ENCODE results near the gene DLGAP5. TPM values are rescaled to one million over a fixed set of nuclear protein-coding genes. Genes with fewer than 3 reads are reported as not detected.

Gene DLGAP5
- total RNA-seq, 1 donor from 2014 or later: not detected

DNA sequence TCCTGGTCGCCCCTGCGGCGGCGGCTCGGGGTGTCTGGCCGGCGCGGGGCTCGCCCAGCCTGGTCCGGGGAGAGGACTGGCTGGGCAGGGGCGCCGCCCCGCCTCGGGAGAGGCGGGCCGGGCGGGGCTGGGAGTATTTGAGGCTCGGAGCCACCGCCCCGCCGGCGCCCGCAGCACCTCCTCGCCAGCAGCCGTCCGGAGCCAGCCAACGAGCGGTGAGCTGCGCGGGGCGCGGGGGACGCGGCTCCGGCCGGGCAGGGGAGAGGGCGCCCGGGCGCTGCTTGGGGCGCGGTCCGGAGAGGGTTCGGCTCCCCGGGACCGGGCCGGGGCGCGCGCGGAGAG lies 62.3 kb downstream of the DLGAP5 start, which contains the start of gene LGALS3:
Gene LGALS3 (plus strand): TSS at position 167 of the 342 bp plus-strand sequence. CDS start 8,122 bp downstream, outside the sequence.
- H3K27me3 ChIP-seq: no peaks in the 10 kb centered on the region
- no peaks in the 10 kb centered on the region for H3K9me3 ChIP-seq
- intact Hi-C loops (cut with DNase I): loop anchor here (1.0 to 2.0 kb wide), 3 partner anchors 21 to 78 kb away; partner anchors contain the start of gene MAPK1IP1L
- no peaks in the 10 kb centered on the region for H3K36me3 ChIP-seq
- no peak for TF ChIP-seq CTCF (IDR thresholded peaks at IDR 0.05)
- peak within 1 kb of the TSS; percentile 95 to 97 for H3K27ac ChIP-seq
- peak within 1 kb of the TSS; percentile 77 to 92 for H3K4me3 ChIP-seq
- DNase-seq (ENCODE audit: low spot score in 2 of 2): peak in 1 of 2 donors; percentile 78
- peaks cover 10 to 34% of the 10 kb centered on the region in 2 donors for H3K4me1 ChIP-seq

GRCh38 chr14:55128386-55129085 lies 62.8 kb downstream of the DLGAP5 start:
- no peaks in the 10 kb centered on the region for H3K9me3 ChIP-seq
- intact Hi-C loops (cut with DNase I): loop anchor here (1.0 to 2.0 kb wide), 3 partner anchors 20 to 78 kb away; partner anchors contain the start of gene MAPK1IP1L
- peak overlapping the region; percentile 95 to 97 for H3K27ac ChIP-seq

DNA sequence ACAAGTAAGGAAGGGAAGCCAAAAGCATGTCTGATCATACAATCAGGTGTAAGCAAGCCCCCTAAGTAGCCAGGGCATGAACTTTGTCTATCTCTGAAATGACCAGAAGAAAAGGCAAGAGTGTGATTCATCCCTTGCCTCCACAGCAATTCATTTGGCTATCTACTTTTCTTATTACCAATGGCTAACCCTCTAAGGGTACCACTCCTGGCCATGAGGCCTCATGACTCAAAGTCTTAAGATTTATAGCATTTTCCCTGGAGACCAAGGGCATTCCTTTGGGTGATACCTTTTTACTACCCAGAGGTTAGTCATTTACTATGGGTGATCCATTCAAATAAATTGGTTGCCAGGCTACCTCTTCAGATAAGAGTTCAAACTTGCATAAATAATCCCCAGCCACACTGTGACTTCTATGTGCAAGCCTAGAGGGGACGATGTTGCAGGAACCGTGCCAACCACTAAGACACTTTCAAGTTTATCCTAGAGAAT lies 63.9 kb downstream of the DLGAP5 start:
- Histone ChIP-seq H3K4me1 (peaks cover 11 to 29% of the 10 kb centered on the region in 2 donors), H3K9me3 (no peaks in the 10 kb centered on the region), H3K36me3 (no peaks in the 10 kb centered on the region), H3K27me3 (no peaks in the 10 kb centered on the region), H3K4me3 (no peak overlapping the region), H3K27ac (peak overlapping the region in 1 of 2 donors; percentile 9)
- intact Hi-C loops (cut with DNase I): no loop called here
- TF ChIP-seq CTCF (IDR thresholded peaks at IDR 0.05): no peak
- DNase-seq (ENCODE audit: low spot score in 2 of 2): no peak

More at GRCh38 chr14:55128386-55129085, 62.8 kb downstream of the DLGAP5 start:
- no peak for TF ChIP-seq CTCF (IDR thresholded peaks at IDR 0.05)
- peaks cover 7 to 28% of the 10 kb centered on the region in 2 donors for H3K4me1 ChIP-seq
- H3K36me3 ChIP-seq: no peaks in the 10 kb centered on the region
- H3K4me3 ChIP-seq: peak overlapping the region; percentile 77 to 92
- no peak for DNase-seq (ENCODE audit: low spot score in 2 of 2)
- no peaks in the 10 kb centered on the region for H3K27me3 ChIP-seq

DNA sequence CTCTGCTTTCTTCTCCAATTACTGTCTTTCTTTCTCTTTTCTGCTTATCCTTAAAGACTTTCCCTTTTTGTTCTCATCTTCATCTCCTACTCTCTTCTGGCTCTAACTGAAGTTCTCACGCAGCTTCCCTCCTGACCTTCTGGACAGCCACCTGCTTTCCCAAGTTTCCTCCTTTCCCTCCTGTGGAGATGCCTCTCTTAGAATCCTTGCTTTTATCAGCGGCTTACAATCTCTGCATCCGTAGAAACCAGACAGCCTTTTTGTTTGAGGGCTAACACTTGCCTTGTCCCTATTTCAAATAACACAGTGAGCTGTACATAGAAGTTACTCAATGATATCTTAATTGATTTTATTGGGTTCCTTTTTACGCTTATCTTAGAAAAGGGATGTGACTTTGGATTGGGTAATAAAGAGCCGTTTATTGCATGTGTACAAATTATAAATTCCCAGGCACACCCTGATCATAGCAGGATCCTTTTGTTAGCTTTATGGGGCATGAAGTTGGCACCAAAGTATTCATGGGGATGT lies 64.4 kb downstream of the DLGAP5 start:
- TF ChIP-seq CTCF (IDR thresholded peaks at IDR 0.05): no peak
- Histone ChIP-seq H3K36me3 (no peaks in the 10 kb centered on the region), H3K4me3 (no peak overlapping the region), H3K4me1 (peaks cover 13 to 30% of the 10 kb centered on the region in 2 donors), H3K27ac (peak overlapping the region in 1 of 2 donors; percentile 50), H3K27me3 (no peaks in the 10 kb centered on the region), H3K9me3 (no peaks in the 10 kb centered on the region)
- DNase-seq (ENCODE audit: low spot score in 2 of 2): no peak
- intact Hi-C loops (cut with DNase I): no loop called here

DNA sequence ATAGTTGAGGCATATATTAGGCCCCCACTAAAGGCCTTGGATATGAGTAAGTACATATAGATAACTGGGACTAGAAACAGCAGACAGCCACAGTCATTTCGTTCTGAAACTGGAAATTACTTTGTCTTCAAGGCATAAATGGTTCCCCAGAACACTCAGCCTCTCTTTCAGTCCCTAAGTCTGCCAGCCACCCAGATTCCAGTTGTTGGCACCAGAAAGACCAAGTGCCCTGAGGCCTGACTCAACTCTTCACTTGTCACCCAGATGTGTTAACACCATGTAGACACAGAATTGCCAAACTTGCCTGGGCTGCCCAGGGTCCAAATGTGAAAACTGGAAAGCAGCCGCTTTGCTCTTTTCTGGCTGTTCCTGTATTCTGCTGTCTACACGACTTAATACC lies 65.4 kb downstream of the DLGAP5 start:
- DNase-seq (ENCODE audit: low spot score in 2 of 2): no peak
- Histone ChIP-seq H3K36me3 (no peaks in the 10 kb centered on the region), H3K9me3 (no peaks in the 10 kb centered on the region), H3K4me3 (no peak overlapping the region), H3K27ac (peak overlapping the region in 1 of 2 donors; percentile 50), H3K27me3 (no peaks in the 10 kb centered on the region), H3K4me1 (peaks cover 13 to 21% of the 10 kb centered on the region in 2 donors)
- intact Hi-C loops (cut with DNase I): no loop called here
- no peak for TF ChIP-seq CTCF (IDR thresholded peaks at IDR 0.05)

Measured in ascending aorta (tissue), 2 donors.